Right hindlimb (tissue), 1 donor: ENCODE measurements around the gene TANGO2.
A peak's percentile ranks its signal among the peaks of the same experiment; 100 is the strongest.

ENCODE experiments used
- DNase-seq: peaks from one replicate; pipeline ENCODE4 v3.0.0-alpha.2; 2018

TANGO2 gene

GRCh38 chr22:20089226-20089976, 68.5 kb downstream of the TANGO2 start:
- peak; percentile 10 for DNase-seq

DNA sequence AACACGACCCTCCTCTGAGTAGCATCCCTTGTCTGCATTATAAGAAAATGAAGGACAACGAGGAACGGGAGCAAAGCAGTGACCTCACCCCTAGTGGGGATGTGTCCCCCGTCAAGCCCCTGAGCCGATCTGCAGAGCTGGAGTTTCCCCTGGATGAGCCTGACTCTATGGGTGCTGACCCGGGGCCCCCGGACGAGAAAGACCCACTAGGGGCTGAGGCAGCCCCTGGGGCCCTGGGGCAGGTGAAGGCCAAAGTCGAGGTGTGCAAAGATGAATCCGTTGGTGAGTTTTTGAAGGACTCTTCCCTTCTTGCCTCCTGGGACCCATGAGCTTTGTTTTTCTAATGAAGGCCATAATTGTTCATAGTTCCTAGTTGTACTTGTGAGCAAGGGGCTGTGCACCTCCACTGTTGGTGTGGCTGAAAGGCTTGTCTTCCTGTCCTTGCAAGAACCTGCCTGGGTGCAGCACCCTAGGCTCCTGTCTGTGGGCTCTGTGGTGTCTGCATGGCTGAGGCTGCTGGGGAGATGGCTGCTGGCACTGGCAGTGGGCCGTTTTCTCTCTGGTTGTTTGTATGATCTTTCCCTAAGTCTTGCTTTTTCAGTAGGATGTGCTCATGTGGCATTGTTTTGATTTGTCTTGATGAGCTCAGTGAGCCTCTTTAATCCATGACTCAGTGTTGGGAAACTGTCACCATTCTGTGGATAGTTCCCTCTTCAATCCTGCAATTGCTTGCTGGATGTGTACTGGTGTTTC, 69.2 kb downstream of the TANGO2 start:
- DNase-seq, result peak; percentile 7

- DNase-seq, result no peak
Observed at GRCh38 chr22:20090730-20091240, 69.9 kb downstream of the TANGO2 start.

DNA sequence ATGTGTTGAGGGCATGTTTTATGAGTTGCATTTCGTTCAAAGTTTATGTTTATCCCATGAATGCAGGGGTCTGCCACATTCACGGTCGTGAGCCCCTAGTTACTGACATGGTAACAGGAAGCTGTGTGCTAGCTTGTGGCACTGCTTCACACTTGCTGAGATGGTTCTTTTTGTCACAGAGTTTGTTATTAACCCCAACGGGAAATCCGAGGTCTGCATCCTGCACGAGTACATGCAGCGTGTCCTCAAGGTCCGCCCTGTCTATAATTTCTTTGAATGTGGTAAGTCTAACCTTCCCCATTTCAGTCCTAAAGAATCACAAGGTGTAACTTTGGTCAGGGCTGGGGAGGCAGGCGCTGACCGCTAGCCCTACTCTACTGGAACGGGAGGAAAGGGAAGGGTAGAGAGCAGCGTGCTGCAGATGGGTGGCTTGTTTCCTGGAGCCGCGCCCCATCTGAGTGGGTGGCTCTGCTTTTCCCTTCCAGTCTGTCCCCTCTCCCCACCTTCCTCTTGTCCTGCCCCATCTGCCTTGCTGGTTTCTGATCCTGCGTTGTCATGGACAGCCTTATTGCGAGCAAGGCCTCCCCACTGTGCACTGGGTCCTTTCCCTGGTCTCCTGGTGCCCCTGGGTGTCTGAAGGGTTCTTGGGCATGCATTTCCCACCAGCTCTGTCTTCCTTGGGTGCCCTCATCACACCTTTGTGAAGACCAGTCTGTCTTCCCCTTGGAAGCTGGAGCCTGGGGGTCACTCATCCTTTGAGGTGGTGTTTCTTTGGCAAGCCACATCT, 71.0 kb downstream of the TANGO2 start:
- no peak for DNase-seq

DNA sequence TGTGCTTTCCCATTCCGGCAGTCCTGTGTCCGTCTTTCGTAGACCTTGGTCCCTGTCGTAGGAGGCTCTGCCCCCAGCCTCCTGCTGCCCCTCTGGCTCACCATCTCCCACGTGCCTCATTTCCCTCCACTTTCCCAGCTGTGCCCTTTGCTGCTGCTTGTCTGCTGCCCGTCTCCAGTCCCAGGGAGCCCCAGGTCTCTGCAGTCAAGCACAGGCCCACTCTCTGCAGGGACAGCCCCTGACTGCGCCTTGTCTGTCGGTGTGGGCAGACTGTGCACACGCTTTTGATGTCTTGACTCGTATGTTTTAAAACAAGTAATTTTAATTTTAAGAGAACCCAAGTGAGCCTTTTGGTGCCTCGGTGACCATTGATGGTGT, 71.6 kb downstream of the TANGO2 start:
- no peak for DNase-seq

GRCh38 chr22:20093418-20094196, 72.7 kb downstream of the TANGO2 start:
- DNase-seq, result no peak

DNA sequence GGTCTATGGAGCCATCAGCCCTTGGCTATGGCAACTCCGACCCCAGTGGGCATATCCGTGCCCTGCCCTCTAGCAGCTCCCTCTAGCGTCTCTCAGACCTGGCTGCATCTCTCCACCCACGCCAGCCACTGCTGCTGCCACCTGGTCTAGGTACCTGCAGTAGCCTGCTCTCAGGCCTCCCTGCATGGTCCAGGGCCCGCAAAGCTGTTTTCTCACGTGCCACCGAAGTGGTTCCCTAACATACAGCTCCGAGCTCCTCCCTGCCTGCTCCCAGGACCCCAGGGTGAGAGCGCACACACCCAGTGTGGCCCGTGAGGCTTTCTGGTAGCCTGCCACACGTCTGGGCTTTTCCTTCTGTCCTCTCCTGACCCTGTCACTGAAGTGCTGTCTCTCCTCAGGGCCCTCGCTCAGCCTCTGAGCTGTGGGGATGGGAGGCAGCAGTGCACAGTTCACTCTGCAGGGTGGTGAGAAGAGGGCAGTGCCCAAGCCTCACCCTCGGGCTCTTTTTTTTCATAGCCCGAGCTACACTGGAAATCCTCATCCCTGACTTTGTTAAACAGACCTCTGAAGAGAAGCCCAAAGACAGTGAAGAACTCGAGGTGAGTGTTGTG, 73.4 kb downstream of the TANGO2 start:
- no peak for DNase-seq

- no peak for DNase-seq
Observed at GRCh38 chr22:20095521-20095920, 74.6 kb downstream of the TANGO2 start.

DNA sequence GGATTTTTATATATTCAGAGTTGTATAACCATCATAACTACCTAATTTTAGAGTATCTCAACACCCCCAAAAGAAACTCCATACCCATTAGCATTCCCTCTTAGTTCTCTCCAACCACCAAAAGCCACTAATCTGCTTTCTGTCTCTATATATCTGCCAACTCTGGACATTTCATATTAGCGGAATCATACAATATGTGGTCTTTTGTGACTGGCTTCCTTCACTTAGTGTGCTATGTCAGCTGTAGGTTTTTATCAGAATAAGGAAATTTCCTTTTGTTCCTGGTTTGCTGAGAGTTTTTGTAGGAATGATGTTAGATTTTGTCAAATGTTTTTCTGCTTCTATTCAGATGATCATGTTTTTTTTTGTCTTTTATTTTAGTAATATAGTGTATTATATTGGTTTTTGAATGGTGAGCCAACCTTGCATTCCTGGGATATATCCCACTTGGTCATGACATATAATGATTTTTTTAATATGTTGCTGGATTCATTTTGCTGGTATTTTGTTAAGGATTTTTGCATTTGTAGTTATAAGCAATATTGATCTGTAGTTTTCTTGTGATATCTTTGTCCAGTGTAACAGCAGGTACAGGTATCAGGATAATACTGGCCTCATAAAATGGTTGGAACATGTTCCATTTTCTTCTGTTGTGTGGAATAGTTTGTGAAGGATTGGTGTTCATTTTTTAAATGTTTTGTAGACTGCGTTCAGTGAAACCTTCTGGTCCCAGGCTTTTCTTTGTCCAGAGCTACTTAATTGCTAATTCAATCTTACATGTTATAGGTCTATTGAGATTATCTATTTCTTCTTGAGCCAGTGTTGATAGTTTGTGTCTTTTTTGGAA, 75.9 kb downstream of the TANGO2 start:
- DNase-seq, result no peak

- no peak for DNase-seq
Observed at GRCh38 chr22:20099099-20099711, 78.3 kb downstream of the TANGO2 start.

GRCh38 chr22:20101638-20102037, 80.7 kb downstream of the TANGO2 start:
- DNase-seq, result no peak

DNA sequence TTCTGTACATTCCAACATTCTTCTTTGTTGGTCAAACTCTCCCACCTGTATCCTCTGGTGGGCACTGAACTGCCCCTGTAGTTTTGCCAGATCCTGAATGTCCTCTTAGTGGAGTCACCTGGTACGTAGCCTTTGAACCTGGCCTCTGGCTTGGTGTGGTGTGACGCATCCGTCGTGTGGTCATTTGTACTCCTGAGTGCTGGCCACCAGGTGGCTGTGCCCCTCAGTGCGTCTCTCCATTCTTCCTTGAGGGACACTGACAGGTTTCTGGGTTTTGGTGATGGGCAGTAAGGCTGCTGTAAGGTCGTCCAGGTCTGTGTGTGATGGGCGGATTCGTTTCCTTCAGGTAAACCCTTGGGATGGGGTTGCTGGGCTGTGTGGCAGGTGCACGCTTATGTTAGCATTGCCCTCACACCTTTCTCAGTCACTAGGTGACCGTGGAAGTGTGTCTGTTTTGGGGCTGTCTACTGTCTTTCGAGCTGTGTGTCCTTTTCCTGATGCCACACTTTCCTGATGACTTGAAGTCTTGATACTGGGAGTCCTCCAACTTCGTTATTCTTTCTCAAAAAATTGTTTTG, 81.4 kb downstream of the TANGO2 start:
- no peak for DNase-seq

DNA sequence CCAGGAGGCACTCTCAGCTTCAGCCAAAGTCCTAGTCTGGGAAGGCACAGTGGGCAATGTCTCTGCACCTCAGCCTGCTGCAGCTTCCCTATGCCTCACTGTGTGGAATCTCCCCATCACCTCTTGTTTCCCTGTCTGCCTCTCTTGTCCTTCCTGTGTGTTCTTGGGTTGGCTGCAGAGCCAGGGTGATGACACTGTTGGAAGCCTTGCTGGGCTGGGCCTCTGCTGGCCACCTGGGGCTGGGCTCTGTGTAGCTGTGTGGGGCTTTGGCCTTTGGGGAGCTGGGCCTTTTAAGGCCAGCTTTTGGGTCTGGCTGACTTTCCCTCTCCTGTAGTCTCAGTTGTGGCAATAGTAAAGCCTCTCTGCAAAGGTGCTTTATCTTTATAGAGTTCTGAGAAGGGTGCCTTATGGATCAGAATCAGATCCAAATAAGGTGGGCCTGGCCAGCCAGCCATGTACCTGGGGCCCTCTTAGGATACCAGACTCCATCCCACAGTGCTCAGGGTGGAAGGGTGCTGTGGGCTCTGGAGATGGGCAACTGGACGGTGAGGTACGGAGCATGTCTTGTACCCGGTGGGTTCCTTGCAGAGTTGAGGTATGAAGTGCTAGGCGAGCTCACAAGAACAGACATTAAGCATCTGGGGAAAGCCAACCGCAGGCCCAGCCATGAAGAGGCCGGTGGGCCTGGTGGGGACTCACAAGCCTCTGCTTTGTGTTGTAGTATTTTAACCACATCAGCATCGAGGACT, 84.7 kb downstream of the TANGO2 start:
- DNase-seq, result no peak

DNA sequence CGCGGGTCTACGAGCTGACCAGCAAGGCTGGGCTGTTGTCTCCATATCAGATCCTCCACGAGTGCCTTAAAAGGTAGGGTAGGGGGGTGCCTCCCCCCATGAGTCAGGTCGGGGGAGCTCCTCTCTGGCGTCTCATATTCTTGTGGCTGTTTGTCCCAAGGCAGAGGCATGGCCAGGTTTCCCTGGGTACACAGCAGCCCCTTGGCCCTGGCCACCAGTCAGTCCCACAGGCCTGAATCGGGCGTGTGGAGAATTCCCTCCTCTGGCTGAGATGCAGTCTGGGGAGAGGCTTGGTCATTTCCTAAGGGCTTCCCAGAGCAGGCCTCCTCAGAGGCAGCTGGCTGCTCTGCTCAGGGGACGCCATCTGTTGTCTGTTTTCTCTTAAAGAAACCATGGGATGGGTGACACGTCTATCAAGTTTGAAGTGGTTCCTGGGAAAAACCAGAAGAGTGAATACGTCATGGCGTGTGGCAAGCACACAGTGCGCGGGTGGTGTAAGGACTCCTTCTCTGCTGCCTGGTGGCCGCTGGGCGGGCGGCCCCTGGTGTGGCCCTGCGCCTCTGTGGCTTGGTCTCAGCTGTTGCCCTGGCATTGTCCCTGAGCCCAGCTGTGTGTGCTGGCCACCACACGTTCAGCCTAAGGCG, 85.4 kb downstream of the TANGO2 start:
- DNase-seq, result no peak

GRCh38 chr22:20106849-20107237, 85.9 kb downstream of the TANGO2 start:
- no peak for DNase-seq

- DNase-seq, result no peak
Observed at GRCh38 chr22:20107471-20107901, 86.6 kb downstream of the TANGO2 start.

DNA sequence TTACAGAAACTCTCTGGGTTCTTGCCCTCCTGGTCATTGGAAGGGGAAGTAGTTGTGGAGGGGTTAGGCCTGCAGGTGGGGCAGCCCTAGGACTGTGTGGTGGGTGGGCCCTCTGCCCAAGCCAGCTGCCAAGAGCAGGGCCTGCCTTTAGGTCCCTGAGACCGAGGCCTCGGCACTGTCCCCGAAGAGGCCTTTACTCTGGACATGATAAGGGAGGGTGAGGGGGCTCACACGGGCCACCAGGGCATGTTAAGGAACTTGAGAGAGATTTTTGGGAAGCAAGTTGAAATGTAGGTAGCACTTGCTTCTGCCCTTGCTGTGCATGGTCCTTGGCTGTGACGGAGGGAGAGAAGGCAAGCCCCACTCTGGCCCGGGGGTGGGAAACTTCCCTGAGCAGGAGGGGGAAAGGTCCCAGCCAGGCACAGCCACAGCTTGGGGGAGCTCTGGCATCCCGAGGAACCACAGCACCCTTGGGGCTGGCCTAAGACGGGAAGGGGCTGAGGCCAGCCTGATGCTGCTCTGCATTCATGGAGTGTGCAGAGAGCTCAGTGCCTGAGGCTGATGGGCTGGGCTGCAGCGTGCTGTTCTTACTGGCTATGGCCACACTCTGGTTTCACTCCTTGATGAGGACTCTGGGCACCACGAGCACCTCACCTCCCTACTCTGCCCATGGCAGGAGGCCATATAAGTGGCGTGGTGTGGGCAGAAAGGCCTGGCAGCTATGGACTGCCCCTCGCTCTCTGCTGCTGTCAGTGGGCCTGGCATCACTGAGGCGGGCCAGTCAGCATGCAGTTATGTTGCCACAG, 87.2 kb downstream of the TANGO2 start:
- no peak for DNase-seq

DNA sequence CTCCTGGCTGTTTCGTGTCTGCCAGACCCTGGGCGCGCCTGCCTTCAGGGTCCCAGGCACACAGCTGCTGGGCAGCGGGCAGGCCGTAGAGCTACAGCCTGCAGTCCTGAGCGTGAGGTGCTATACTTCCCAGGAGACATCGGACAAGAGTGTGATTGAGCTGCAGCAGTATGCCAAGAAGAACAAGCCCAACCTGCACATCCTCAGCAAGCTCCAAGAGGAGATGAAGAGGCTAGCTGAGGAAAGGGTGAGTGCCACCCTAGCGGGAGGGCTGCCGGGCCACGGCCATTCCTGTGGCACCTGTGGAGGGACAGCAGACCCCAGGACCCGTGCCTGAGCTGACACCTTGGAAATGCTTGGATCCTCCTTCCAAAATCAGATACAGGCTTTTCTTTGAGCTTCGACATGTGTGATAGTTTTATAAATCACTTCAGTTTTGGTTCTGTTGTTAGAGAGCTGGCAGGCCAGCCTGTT, 87.9 kb downstream of the TANGO2 start:
- no peak for DNase-seq
